ENCODE results near the gene WNT7B. TPM values are rescaled to one million over a fixed set of nuclear protein-coding genes. Genes with fewer than 3 reads are reported as not detected.

Gene WNT7B
- total RNA-seq, 1 experiment from 2014 or later, result 0.33 TPM

DNA sequence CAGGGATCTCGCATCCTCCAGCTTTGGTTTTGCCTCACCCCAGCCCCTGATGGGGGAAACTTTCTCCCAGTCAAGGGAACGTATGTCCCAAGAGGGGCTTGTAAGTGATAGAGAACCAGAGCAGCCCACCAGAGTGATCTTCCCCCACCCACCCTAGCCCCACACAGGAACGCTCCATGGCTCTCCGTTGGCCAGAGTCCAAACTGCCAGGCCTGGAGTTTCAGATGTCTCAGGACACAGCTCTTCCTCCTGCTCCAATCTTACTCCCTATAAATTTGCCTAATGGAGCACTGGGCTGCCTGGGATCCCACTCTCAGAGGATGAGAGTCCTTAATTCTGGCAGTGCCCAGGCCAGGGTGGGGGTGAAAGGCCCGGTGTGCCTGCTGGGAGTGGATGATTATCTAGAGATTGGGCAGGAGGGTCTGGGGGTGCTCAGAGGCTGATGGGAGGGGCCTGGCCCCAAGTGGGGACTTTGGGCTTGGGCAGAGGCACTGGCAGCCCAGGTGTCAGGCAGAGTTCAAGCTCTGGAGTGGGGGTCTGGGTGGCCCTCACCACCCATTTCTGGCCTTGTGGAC, 79.9 kb downstream of the WNT7B start:
- no peak for DNase-seq (ENCODE audit: low spot score)
- Mint-ChIP-seq H3K9me3 (peaks cover 6% of the 10 kb centered on the region; the same call in 1 of the 2 replicates), H3K4me1 (peaks cover 14% of the 10 kb centered on the region), H3K4me3 (no peak overlapping the region), H3K27ac (no peak overlapping the region; the same call in 1 of the 2 replicates), H3K27me3 (ENCODE audit: low read depth) (no peaks in the 10 kb centered on the region; the same call in 1 of the 2 replicates), H3K36me3 (no peaks in the 10 kb centered on the region)
- POLR2A ChIA-PET, result no interaction called here
- ATAC-seq, result no peak
- no peak for TF ChIP-seq EMX1 (CRISPR knock-in tag; IDR thresholded peaks at IDR 0.05)
- TF ChIP-seq, protein P1, sequence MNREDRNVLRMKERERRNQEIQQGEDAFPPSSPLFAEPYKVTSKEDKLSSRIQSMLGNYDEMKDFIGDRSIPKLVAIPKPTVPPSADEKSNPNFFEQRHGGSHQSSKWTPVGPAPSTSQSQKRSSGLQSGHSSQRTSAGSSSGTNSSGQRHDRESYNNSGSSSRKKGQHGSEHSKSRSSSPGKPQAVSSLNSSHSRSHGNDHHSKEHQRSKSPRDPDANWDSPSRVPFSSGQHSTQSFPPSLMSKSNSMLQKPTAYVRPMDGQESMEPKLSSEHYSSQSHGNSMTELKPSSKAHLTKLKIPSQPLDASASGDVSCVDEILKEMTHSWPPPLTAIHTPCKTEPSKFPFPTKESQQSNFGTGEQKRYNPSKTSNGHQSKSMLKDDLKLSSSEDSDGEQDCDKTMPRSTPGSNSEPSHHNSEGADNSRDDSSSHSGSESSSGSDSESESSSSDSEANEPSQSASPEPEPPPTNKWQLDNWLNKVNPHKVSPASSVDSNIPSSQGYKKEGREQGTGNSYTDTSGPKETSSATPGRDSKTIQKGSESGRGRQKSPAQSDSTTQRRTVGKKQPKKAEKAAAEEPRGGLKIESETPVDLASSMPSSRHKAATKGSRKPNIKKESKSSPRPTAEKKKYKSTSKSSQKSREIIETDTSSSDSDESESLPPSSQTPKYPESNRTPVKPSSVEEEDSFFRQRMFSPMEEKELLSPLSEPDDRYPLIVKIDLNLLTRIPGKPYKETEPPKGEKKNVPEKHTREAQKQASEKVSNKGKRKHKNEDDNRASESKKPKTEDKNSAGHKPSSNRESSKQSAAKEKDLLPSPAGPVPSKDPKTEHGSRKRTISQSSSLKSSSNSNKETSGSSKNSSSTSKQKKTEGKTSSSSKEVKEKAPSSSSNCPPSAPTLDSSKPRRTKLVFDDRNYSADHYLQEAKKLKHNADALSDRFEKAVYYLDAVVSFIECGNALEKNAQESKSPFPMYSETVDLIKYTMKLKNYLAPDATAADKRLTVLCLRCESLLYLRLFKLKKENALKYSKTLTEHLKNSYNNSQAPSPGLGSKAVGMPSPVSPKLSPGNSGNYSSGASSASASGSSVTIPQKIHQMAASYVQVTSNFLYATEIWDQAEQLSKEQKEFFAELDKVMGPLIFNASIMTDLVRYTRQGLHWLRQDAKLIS (CRISPR knock-in tag; IDR thresholded peaks at IDR 0.05; ENCODE audit: borderline replicate concordance), result no peak
- TF ChIP-seq FOXP1 (CRISPR knock-in tag; IDR thresholded peaks at IDR 0.05; ENCODE audit: borderline replicate concordance), result no peak
- TF ChIP-seq, protein P2, sequence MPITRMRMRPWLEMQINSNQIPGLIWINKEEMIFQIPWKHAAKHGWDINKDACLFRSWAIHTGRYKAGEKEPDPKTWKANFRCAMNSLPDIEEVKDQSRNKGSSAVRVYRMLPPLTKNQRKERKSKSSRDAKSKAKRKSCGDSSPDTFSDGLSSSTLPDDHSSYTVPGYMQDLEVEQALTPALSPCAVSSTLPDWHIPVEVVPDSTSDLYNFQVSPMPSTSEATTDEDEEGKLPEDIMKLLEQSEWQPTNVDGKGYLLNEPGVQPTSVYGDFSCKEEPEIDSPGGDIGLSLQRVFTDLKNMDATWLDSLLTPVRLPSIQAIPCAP (CRISPR knock-in tag; IDR thresholded peaks at IDR 0.05), result no peak
- no peak for TF ChIP-seq HMGA2 (CRISPR knock-in tag; IDR thresholded peaks at IDR 0.05)
- no peak for TF ChIP-seq SOX15 (CRISPR knock-in tag; IDR thresholded peaks at IDR 0.05)
- TF ChIP-seq TEAD1 (CRISPR knock-in tag; IDR thresholded peaks at IDR 0.05), result no peak
- no peak for TF ChIP-seq TCF7 (CRISPR knock-in tag; IDR thresholded peaks at IDR 0.05; ENCODE audit: low read depth)
- TF ChIP-seq FOXJ3 (CRISPR knock-in tag; IDR thresholded peaks at IDR 0.05; ENCODE audit: borderline replicate concordance), result no peak
- TF ChIP-seq JAZF1 (CRISPR knock-in tag; IDR thresholded peaks at IDR 0.05), result no peak
- no peak for TF ChIP-seq MYBL2 (CRISPR knock-in tag; IDR thresholded peaks at IDR 0.05)
- CTCF ChIA-PET, result interaction anchor here (1.2 to 2.5 kb wide), 7 partner anchors 9 to 319 kb away, joined by 3 to 25 read pairs (median 4); no protein-coding TSS in a partner anchor

DNA sequence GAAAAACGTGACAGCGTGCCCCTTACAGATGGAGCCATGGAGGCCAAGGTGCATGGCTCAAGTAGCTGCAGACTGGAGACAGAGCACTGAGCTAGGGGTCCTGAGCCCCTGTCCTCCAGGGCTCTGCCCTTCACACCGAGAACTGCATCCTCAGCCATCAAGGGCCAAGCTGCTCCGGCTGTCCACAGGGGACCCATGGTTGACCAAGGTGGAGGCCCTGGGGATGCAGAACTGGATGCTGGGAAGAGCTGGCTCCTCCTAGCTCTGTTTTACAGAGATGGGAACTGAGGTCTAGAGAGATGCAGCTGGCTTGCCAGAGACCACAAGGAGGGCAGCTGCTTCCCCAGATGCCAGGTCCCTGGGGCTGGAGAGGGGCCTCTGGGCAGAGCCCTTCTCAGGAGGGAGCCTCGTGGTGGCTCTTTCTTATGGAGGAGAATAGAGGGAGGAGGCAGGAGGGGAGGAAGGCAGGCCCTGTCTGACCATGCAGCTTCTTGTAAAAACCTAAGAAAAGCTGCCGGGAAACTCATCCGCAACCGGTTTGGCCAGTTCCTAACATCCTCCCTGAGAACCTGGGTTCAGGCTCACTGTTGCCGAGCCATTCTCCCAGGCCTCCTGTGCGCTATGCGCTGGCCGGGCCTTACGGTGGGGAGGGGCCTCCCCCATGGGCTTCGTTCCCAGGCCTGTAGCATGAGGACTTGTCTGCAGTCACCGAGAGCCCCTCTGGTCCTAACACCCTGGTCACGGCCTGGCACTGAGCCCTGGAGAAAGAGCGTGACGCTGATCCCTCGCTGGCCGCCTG, 80.6 kb downstream of the WNT7B start:
- ChIA-PET CTCF (interaction anchor here (0.6 to 2.5 kb wide), 10 partner anchors 9 to 731 kb away, joined by 3 to 25 read pairs (median 4); no protein-coding TSS in a partner anchor), POLR2A (no interaction called here)
- TF ChIP-seq MYBL2 (CRISPR knock-in tag; IDR thresholded peaks at IDR 0.05), result no peak
- TF ChIP-seq, protein P3, sequence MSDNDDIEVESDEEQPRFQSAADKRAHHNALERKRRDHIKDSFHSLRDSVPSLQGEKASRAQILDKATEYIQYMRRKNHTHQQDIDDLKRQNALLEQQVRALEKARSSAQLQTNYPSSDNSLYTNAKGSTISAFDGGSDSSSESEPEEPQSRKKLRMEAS (CRISPR knock-in tag; IDR thresholded peaks at IDR 0.05), result peak; percentile 41; the same call in 1 of the 2 replicates
- Mint-ChIP-seq H3K4me3 (no peak overlapping the region), H3K27ac (peak overlapping the region; percentile 65; the same call in 1 of the 2 replicates), H3K4me1 (peaks cover 14% of the 10 kb centered on the region), H3K9me3 (peaks cover 6% of the 10 kb centered on the region; the same call in 1 of the 2 replicates), H3K27me3 (ENCODE audit: low read depth) (no peaks in the 10 kb centered on the region; the same call in 1 of the 2 replicates), H3K36me3 (no peaks in the 10 kb centered on the region)
- peak; percentile 69 for DNase-seq (ENCODE audit: low spot score)
- peak; percentile 90 for ATAC-seq

DNA sequence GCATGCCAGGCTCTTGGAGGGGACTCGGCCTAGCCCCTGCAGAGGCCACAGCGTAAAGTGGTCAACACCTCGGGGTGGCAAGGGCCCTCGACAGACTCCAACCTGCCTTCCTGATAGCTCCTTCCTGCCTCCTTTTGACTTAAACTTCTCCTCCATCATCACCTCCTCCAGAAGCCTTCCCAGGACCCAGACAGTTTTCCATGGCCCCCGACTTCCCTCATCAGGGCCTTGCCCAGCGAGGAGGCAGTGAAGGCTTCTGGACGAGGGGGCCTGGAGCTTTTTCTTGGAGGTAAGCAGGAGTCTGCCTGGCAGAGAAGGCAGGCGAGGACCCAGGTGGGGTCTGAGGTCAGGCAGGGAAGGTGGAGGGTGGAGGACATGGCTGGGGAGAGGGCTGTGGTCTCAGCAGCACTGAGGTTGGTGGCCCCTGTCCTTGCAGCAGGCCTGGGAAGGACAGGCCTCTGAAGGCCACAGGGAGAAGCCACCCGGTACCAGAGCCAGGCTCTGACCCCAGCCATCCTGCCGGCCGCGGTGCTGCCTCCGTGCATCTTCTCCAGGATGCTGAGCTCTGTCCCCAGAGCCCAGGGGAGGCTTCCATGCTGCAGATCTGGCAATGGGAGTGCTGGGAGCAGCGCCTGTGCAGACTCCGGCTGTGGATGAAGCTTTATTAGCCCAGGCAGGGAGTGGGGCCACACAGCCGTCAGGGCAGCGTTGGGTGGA, 81.4 kb downstream of the WNT7B start:
- Mint-ChIP-seq H3K36me3 (no peaks in the 10 kb centered on the region), H3K4me1 (peaks cover 14% of the 10 kb centered on the region), H3K9me3 (peaks cover 6% of the 10 kb centered on the region; the same call in 1 of the 2 replicates), H3K27me3 (ENCODE audit: low read depth) (no peaks in the 10 kb centered on the region; the same call in 1 of the 2 replicates), H3K4me3 (no peak overlapping the region), H3K27ac (no peak overlapping the region)
- ChIA-PET CTCF (interaction anchor here (0.6 to 2.5 kb wide), 10 partner anchors 10 to 732 kb away, joined by 3 to 25 read pairs (median 4); no protein-coding TSS in a partner anchor), POLR2A (no interaction called here)
- no peak for DNase-seq (ENCODE audit: low spot score)
- no peak for ATAC-seq
- TF ChIP-seq, protein P4, sequence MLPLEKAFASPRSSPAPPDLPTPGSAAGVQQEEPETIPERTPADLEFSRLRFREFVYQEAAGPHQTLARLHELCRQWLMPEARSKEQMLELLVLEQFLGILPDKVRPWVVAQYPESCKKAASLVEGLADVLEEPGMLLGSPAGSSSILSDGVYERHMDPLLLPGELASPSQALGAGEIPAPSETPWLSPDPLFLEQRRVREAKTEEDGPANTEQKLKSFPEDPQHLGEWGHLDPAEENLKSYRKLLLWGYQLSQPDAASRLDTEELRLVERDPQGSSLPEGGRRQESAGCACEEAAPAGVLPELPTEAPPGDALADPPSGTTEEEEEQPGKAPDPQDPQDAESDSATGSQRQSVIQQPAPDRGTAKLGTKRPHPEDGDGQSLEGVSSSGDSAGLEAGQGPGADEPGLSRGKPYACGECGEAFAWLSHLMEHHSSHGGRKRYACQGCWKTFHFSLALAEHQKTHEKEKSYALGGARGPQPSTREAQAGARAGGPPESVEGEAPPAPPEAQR (CRISPR knock-in tag; IDR thresholded peaks at IDR 0.05), result no peak
- TF ChIP-seq, protein P5, sequence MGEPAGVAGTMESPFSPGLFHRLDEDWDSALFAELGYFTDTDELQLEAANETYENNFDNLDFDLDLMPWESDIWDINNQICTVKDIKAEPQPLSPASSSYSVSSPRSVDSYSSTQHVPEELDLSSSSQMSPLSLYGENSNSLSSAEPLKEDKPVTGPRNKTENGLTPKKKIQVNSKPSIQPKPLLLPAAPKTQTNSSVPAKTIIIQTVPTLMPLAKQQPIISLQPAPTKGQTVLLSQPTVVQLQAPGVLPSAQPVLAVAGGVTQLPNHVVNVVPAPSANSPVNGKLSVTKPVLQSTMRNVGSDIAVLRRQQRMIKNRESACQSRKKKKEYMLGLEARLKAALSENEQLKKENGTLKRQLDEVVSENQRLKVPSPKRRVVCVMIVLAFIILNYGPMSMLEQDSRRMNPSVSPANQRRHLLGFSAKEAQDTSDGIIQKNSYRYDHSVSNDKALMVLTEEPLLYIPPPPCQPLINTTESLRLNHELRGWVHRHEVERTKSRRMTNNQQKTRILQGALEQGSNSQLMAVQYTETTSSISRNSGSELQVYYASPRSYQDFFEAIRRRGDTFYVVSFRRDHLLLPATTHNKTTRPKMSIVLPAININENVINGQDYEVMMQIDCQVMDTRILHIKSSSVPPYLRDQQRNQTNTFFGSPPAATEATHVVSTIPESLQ (CRISPR knock-in tag; IDR thresholded peaks at IDR 0.05), result no peak
- TF ChIP-seq IRF2 (CRISPR knock-in tag; IDR thresholded peaks at IDR 0.05; ENCODE audit: borderline replicate concordance, low read depth) (no peak), OVOL2 (CRISPR knock-in tag; IDR thresholded peaks at IDR 0.05; ENCODE audit: borderline replicate concordance) (no peak), SMAD3 (CRISPR knock-in tag; IDR thresholded peaks at IDR 0.05; ENCODE audit: borderline replicate concordance) (no peak)
- TF ChIP-seq, protein P6, sequence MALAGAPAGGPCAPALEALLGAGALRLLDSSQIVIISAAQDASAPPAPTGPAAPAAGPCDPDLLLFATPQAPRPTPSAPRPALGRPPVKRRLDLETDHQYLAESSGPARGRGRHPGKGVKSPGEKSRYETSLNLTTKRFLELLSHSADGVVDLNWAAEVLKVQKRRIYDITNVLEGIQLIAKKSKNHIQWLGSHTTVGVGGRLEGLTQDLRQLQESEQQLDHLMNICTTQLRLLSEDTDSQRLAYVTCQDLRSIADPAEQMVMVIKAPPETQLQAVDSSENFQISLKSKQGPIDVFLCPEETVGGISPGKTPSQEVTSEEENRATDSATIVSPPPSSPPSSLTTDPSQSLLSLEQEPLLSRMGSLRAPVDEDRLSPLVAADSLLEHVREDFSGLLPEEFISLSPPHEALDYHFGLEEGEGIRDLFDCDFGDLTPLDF (CRISPR knock-in tag; IDR thresholded peaks at IDR 0.05), result no peak
